GM12875 (cell line): ENCODE data around the gene E2F2.

Experiments
- H3K4me3 ChIP-seq: one replicate; pipeline ENCODE4 v1.5.1; 2011; ENCODE audit warnings: low read depth, low read length, control low read depth
- TF ChIP-seq, protein P1 (sequence below): IDR thresholded peaks from 2 replicates; pipeline ENCODE4 v1.5.1; 2011; ENCODE audit warnings: low read depth, mild to moderate bottlenecking, control low read depth, inconsistent platforms, low read length, moderate library complexity, borderline replicate concordance; ENCODE audit not compliant: insufficient read depth

The E2F2 gene

GRCh38 chr1:23561076-23561812 is 30.2 kb upstream of the E2F2 start:
- TF ChIP-seq, protein P1, sequence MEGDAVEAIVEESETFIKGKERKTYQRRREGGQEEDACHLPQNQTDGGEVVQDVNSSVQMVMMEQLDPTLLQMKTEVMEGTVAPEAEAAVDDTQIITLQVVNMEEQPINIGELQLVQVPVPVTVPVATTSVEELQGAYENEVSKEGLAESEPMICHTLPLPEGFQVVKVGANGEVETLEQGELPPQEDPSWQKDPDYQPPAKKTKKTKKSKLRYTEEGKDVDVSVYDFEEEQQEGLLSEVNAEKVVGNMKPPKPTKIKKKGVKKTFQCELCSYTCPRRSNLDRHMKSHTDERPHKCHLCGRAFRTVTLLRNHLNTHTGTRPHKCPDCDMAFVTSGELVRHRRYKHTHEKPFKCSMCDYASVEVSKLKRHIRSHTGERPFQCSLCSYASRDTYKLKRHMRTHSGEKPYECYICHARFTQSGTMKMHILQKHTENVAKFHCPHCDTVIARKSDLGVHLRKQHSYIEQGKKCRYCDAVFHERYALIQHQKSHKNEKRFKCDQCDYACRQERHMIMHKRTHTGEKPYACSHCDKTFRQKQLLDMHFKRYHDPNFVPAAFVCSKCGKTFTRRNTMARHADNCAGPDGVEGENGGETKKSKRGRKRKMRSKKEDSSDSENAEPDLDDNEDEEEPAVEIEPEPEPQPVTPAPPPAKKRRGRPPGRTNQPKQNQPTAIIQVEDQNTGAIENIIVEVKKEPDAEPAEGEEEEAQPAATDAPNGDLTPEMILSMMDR = no peak
- H3K4me3 ChIP-seq = no peak overlapping the region

DNA sequence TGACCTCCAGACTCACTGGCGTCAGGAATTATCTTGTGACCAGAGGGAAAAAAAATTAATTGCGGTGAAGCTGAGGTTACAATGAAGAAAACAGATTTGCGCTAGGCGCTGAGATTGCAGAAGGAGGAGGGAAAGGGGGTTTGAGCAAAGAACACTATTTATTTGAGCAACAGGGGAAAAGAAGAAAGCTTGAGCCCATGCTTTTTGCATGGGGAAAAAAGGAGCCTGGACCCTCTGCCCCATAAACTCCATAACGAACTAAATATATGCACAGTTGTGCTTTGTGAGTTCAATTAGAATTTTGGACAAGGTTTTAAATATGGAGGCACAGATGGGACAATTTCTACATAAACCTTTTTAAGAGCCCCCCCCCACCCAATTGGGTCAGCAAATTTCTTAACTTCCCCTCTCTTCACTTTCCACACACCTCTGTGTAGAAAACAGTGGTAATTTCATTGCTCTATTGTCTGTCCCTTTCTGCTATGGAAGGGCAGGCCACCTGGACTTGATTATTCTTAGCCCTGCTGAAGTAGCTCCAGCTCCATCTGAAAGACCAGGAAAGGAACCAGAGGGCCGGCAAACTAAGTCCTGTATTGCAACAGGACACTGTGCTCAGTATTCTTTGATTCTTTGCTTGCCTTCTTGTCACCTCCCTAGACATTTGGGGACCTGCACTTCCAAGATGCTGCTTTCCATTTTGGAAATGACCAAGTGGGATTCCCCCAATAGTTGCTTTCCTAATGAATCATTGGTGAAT is 29.1 kb upstream of the E2F2 start:
- H3K4me3 ChIP-seq = peak overlapping the region; percentile 82
- TF ChIP-seq, protein P1 = no peak

DNA sequence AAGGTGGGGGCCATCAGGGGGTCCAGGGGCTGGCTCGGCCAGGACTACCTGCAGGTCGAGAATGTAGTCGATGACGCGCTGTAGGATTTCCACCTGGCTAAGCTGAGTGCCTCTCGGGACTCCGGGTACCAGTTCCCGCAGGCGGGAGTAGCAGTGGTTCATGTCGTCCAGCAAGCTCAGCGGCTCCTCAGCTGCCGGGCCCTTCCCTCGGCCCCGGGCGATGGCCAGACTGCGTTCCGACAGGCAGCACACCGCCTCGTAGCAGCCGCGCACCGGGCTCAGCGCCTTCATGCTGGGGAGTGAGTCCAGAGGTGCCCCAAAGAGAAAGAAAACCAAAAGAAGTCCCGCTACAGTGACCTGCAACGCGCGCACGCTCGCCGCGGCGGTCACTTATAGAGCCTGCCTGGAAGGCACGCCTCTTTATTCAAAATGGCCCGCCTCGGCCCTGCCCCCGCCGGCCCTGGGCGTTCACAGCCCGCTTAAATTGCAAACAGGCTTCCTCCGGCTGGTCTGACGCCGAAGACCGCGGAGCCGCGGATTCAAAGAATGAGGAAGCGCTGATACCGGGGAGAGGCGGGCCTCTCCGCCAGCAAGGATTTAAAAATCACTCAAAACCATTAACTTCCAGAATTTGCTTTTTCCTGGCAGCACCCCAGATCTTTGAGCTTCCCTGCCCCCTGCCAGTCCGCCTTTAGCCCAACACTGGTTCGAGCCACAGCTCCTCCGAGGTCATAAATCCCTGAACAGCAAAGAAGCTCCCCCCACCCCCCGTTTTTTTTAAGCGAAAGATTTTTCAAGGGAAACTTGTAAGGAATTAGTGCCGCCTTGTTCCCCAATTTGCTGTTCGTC is 28.3 kb upstream of the E2F2 start, which contains the start of gene ID3:
Gene ID3, minus strand, starts transcription at position 366 of the 849 bp plus-strand sequence. Its CDS starts 75 bp downstream, at position 291.
- TF ChIP-seq, protein P1 = no peak
- H3K4me3 ChIP-seq = peak within 1 kb of the TSS; percentile 82

DNA sequence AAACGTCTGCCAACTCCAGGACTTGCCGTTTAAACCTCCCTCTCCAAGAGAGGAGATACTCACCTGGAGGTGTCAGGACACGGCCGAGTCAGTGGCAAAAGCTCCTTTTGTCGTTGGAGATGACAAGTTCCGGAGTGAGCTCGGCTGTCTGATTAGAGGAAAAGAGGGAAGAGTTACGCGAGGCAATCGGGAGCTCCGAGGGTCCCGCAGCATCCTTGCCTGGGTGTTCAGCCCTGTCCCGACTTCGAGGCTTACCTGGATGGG is 27.8 kb upstream of the E2F2 start:
- TF ChIP-seq, protein P1 = no peak
- peak overlapping the region; percentile 82 for H3K4me3 ChIP-seq

GRCh38 chr1:23558140-23558871 is 27.3 kb upstream of the E2F2 start:
- peak overlapping the region; percentile 82 for H3K4me3 ChIP-seq
- TF ChIP-seq, protein P1 = no peak

DNA sequence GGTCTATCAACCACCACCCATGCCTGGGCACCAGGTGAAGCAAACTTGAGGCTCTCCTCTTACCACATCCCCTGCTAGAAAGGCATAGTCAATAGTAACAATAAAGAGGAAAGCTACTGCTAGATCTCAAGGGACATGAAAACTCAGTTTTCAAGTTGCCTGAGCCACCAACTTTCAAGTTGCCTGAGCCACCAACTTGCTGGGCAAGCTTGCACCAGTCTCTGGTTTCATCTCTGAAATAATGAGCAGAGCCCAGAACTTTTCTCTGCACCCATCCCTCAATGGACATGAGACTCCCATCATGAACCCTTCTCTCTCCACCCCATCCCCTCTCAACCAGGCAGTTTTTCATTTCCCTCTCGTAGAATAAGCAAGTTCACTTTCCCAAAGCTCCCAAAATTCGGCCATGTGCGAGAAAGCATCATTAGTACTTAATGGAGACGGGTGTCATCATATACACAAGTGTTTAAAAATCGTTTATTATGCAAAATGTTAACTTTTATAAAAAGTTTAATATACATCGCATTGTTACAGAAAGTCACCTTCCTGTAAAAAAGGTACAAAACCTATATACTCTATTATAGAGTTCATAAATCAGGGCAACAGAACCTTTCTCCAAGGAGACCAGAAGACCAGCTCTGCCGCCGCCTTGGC is 26.6 kb upstream of the E2F2 start:
- peak overlapping the region; percentile 82 for H3K4me3 ChIP-seq
- TF ChIP-seq, protein P1 = no peak
